Urinary bladder (tissue), 4 donors: Measurements from ENCODE around the gene MYZAP. TPM values are rescaled to one million over a fixed set of nuclear protein-coding genes. Genes with fewer than 3 reads are reported as not detected.
A peak's percentile ranks its signal among the peaks of the same experiment; 100 is the strongest.

Experiments
- DNase-seq: peaks from one replicate; pipeline ENCODE4 v3.0.0-alpha.2; 2015; ENCODE audit errors: extremely low spot score
- H3K27ac ChIP-seq: one replicate; pipeline ENCODE4 v1.5.1; 2013; ENCODE audit warnings: low read depth, mild to moderate bottlenecking, moderate library complexity
- H3K36me3 ChIP-seq: one replicate; pipeline ENCODE4 v1.6.1; 2013; ENCODE audit warnings: mild to moderate bottlenecking, moderate library complexity; ENCODE audit not compliant: insufficient read depth
- H3K4me1 ChIP-seq: one replicate; pipeline ENCODE4 v1.6.1; 2013; ENCODE audit warnings: mild to moderate bottlenecking, moderate library complexity; ENCODE audit not compliant: insufficient read depth
- H3K4me3 ChIP-seq: one replicate; pipeline ENCODE4 v1.5.1; 2013; ENCODE audit warnings: low read depth, low read length
- WGBS: extraction: QIAGEN DNeasy Blood & Tissue Kit; methylation state at CpG from one replicate; pipeline ENCODE4 v1.1.7; 2013; 5-methylcytosine and 5-hydroxymethylcytosine counted together
- polyA plus RNA-seq: library from polyadenylated mRNA; stranded (reverse); fragments of 200-250 nt; gene quantifications from one replicate; pipeline ENCODE4 v1.2.3, GENCODE V29; 2013
- total RNA-seq: library from RNA; depleted of rRNA; stranded (reverse); fragments of >200 nt; gene quantifications from one replicate; pipeline ENCODE4 v1.2.3, GENCODE V29; 2014
- donor health status: healthy with polysubstance abuse.
- donor health status: healthy.

The MYZAP gene
- total and polyA plus RNA-seq, 2 donors = 19.2 to 152 TPM

DNA sequence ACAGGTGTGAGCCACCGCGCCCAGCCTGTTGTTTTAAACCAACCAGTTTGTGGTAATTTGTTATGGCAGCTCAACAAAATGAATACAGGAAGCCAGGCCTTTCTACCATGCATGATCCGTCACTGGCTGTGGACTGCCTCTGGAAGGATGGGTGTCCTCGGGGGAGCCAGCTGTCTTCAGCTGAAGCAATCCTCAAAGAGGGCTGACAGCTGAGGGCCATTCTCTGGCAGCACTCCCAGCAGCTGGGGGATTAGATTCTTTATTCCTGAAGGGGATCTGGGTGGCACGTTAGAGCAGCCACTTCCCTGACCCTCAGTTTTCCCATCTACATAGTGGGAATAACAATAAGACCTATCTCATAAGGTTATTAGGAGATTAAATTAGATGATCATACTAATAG, 139.2 kb downstream of the MYZAP start:
- H3K27ac ChIP-seq = no peak overlapping the region
- H3K4me1 ChIP-seq = no peaks in the 10 kb centered on the region
- no peaks in the 10 kb centered on the region for H3K36me3 ChIP-seq
- 86% methylated on average over 5 of the region's 5 CpGs for WGBS
- H3K4me3 ChIP-seq = no peak overlapping the region
- DNase-seq = no peak

DNA sequence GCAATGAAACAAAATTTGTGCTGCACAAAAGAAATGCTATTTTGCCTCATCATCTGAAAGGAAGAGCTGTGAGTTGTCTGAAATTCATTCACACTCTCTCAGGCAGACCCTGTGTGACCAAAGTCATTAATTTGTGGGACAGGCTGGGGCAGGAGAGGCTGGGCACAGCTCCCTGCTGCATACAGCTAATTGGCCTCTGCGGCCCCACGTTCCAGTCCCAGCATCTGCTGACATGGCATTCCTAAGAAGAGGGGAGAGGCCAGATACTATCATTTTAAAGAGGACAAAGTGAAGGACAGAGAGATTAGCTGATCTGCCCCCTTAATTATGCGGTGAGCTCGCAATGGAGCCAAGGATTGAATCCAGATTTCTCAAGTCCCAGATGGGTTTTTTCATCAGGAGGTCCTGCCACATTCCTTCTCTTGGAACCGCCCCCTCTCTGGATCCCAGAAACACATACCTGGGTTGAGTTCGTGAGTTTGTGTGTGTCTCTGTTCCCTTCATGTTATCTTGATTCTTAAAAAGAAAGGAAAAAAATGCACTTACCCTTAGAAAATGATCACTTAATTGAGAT, 139.9 kb downstream of the MYZAP start:
- H3K27ac ChIP-seq = no peak overlapping the region
- no peak overlapping the region for H3K4me3 ChIP-seq
- WGBS = 63% methylated on average over 6 of the region's 6 CpGs
- H3K36me3 ChIP-seq = no peaks in the 10 kb centered on the region
- DNase-seq = no peak
- H3K4me1 ChIP-seq = no peaks in the 10 kb centered on the region

DNA sequence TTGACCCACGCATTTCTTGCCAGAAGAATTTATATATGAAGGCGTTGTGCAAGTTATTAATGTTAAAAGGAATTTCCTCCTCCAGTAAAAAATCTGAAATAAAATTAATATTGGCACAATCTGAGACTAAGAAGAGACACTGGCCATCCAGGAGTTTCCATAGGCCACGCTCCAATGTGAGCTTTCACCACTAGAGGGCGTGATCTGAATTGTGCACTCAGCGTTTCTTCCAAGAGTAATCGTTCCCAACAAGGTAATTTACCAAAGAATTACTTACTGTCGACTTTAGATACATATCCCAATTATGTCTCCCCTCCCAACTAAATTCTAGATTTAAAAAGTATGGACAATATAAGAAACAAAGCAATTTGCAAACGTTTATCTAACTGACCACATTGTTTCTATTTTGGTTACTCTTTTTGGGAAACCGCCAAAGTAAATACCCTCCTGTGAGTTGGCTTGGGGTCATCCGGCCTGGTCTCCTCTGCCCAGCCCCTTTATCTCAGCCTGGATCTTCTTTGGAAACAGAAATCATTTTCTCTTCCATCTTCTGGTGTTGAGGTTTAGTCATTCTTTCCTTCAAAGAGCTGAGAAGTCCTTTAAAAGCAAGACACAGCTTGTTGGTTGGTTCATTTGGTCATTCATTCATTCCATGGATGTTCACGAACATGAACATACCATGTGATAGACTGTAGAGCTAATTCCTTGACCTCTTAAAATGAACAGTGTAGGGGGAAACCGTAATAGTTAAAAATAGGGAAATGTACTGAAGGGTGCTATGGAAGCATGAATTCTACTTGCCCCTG, 141.0 kb downstream of the MYZAP start:
- no peaks in the 10 kb centered on the region for H3K36me3 ChIP-seq
- DNase-seq = no peak
- 51% methylated on average over 12 of the region's 12 CpGs for WGBS
- H3K27ac ChIP-seq = no peak overlapping the region
- no peaks in the 10 kb centered on the region for H3K4me1 ChIP-seq
- H3K4me3 ChIP-seq = no peak overlapping the region

DNA sequence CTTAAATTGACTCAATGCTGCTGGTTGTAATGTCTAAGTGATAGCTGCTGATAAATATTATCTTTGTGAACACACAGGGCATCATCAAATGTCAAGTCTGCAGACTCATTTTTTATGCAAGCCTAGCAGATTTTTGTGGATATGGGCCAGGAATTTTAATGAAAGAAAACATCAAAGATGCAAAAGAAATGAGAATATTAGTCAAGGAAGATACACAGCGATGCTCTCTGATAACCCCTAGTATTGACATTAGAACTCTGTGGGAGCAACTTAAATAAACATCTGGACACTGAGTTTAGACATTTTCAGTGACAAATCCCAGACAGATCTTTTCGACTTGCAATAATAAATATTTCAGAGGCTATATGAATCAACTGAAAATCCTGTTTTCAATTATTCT, 143.2 kb downstream of the MYZAP start:
- DNase-seq = peak; percentile 58
- H3K36me3 ChIP-seq = no peaks in the 10 kb centered on the region
- WGBS = 32% methylated on average over 2 of the region's 2 CpGs
- H3K4me1 ChIP-seq = no peaks in the 10 kb centered on the region
- H3K27ac ChIP-seq = no peak overlapping the region
- no peak overlapping the region for H3K4me3 ChIP-seq

Other genes starting within 250 kb of the MYZAP start
- gene CGNL1, start 215.4 kb upstream of the MYZAP start, total RNA-seq = 31.7 TPM
- 12.7 TPM for gene CGNL1, start 215.4 kb upstream of the MYZAP start, polyA plus RNA-seq
- 320 TPM for gene POLR2M, start 114.8 kb downstream of the MYZAP start, total RNA-seq
- gene POLR2M, start 114.8 kb downstream of the MYZAP start, polyA plus RNA-seq = 195 TPM